EL (cell line): ENCODE results near the gene FNDC3B.

Experiments used
- DNase-seq: peaks from one replicate; pipeline ENCODE4 v3.0.0-alpha.2; 2016

The FNDC3B gene

GRCh38 chr3:172321035-172321434 is 281.7 kb downstream of the FNDC3B start:
- no peak for DNase-seq

DNA sequence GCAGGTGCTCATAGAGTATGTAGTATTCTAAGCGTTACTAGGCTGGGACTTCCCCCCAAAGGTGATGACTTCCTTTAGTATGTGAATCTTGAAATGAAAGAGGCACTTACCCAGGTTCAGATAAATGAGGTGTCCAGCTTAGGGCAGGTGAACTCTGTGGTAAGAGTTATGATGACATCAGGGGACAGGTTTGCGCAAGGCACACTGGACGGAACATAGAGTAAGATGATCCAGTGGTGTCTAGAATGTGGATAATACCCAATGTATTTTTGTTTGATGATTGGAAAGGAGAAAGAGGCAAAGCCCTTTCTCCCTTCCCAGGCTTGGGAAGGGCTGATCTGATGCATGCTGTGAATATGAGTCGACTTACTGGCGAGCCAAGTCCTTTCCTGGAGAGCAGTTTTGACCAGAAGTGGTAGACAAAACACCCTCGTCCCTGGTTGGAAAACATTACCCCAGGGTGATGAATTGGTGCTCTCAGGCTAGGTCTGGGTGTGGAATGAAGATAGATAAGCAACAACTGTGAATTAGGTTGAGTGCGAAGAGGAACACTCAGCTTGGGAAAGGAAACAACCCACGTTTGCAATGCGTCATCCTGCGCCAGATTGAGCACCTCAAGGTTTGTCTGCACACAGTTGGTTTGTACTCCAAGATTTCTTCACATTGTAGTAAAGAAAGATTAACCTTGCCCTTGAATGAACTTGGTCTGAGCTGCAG is 284.7 kb downstream of the FNDC3B start:
- DNase-seq, result no peak

GRCh38 chr3:172324611-172325203 is 285.3 kb downstream of the FNDC3B start:
- DNase-seq, result no peak

GRCh38 chr3:172325461-172325860 is 286.1 kb downstream of the FNDC3B start:
- no peak for DNase-seq

- no peak for DNase-seq
These were observed 287.6 kb downstream of the FNDC3B start for GRCh38 chr3:172326993-172327392.

GRCh38 chr3:172328282-172328681 is 288.9 kb downstream of the FNDC3B start:
- no peak for DNase-seq

GRCh38 chr3:172329070-172329469 is 289.7 kb downstream of the FNDC3B start:
- DNase-seq, result no peak

DNA sequence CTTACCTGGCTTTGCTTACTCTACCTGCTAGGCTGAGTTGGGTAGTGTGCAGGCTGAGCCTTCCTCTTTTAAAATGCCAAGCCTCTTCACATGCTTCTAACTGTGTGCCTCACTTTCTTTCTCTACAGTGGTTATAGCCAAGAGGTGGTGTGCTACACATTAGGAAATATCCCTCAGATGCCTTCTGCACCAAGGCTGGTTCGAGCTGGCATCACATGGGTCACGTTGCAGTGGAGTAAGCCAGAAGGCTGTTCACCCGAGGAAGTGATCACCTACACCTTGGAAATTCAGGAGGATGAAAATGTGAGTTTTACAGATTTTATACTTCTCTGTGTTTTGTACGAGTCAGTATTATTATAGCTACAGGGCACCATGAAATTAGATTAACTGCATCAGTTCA is 291.0 kb downstream of the FNDC3B start:
- no peak for DNase-seq

- DNase-seq, result peak; percentile 61
These were observed 293.1 kb downstream of the FNDC3B start for GRCh38 chr3:172332256-172333041.

- no peak for DNase-seq
These were observed 293.6 kb downstream of the FNDC3B start for GRCh38 chr3:172333042-172333377.

DNA sequence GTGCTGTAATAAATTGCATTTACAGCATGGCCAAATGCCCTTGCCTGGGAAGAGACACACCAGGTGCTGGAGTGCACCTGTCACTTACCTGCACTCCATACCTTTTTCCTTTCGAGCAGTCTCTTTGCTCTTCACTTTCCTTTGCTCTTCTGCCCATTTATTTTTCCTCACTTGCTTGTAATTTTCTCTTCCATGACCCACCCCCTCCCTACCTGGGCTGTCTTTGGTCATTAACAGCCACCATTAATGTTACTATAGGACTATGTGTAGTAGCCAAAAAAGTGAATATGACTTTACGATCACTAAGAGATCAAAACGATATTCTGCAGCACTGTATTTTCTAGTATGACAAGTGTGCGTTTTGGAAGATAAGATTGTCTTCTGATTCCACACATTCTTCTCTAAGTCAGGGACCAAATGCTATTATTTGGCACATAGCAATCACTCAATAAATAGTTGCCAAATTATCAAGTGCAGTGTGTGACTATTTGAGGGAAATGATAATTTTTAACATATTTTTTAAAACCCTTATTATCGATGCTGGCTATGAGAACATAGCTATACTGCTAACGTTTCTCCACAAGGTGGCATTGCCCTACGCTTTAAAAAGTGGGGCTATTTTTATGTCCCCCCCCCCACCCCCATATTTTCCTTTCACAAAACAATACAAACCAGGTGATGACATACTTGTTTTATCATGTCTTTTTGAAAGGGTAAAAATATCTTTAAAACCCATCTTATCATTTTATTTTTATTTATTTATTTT is 294.5 kb downstream of the FNDC3B start:
- no peak for DNase-seq

DNA sequence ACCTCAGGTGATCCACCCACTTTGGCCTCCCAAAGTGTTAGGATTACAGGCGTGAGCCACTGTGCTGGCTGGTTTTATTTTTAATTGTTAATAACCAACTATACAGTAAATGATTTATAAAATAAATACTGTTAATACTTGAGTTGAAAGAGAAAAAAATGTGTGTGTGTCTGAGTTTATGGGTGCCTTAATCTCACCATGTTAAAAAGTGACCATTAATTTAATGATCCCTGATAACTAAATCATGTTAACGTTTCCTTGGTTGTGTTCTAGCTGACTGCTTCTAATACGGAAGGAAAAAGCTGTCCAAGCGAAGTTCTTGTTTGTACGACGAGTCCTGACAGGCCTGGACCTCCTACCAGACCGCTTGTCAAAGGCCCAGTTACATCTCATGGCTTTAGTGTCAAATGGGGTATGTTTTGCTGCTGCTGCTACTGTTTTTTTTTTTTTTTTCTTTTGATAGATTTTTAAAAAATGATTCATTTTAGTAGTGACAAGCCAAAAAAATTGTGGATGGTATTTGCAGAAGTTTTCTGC is 295.4 kb downstream of the FNDC3B start:
- DNase-seq, result no peak

- DNase-seq, result no peak
These were observed 300.5 kb downstream of the FNDC3B start for GRCh38 chr3:172339892-172340291.

- DNase-seq, result no peak
These were observed 301.2 kb downstream of the FNDC3B start for GRCh38 chr3:172340583-172340982.

GRCh38 chr3:172341482-172342059 is 302.2 kb downstream of the FNDC3B start:
- DNase-seq, result peak; percentile 61

GRCh38 chr3:172342097-172342659 is 302.8 kb downstream of the FNDC3B start:
- no peak for DNase-seq

- no peak for DNase-seq
These were observed 303.7 kb downstream of the FNDC3B start for GRCh38 chr3:172343117-172343516.

GRCh38 chr3:172343979-172344378 is 304.6 kb downstream of the FNDC3B start:
- no peak for DNase-seq

GRCh38 chr3:172346161-172346560 is 306.8 kb downstream of the FNDC3B start:
- DNase-seq, result no peak

GRCh38 chr3:172347895-172348679 is 308.7 kb downstream of the FNDC3B start:
- DNase-seq, result no peak

DNA sequence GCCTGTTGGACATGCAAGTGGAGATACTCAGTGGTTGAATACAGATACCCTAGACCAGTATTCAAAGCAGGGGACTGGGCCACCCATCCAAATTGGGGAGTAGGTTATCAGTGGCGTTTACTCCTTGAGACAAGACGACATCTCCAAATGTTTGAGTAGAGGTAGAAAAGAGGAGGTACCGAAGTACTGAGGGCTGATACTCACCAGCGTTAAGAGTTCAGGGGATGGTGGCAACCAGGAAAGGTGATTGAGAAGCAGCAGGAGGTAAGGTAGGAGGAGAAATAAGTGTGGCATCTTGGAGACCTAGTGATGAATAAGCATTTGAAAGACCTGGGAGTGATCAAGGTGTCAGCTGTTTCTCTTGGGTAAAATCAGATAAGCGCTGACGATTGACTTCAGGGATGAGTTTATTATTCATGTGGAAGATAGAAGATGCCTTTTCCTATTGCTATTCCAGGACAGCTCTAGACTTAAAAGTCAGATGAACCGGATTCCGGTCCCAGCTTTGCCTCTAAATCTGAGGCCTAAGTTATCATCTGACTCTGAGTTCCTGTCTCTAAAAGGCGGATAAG is 312.6 kb downstream of the FNDC3B start:
- no peak for DNase-seq
